ENCODE measurements around the gene TMEM214.

TMEM214 gene

GRCh38 chr2:27086090-27086723, 53.4 kb downstream of the TMEM214 start:
- peak; percentile 95 for DNase-seq

GRCh38 chr2:27086724-27087593, 54.2 kb downstream of the TMEM214 start, which contains the start of gene KHK:
Gene KHK (plus strand): TSS chr2:27086772. CDS start chr2:27087260, 488 bp downstream.
- no peak for DNase-seq

- DNase-seq: no peak
These were observed 55.2 kb downstream of the TMEM214 start for GRCh38 chr2:27087823-27088410.

- no peak for DNase-seq
These were observed 55.9 kb downstream of the TMEM214 start for GRCh38 chr2:27088634-27089033.

- no peak for DNase-seq
These were observed 56.6 kb downstream of the TMEM214 start for GRCh38 chr2:27089111-27089954.
